PFSK-1 (cell line): ENCODE measurements around the gene DNTTIP2.

Experiments
- FOXP2 ChIP-seq: optimal IDR thresholded peaks from 2 replicates; pipeline ENCODE3; 2011; ENCODE audit warnings: borderline replicate concordance, control low read depth, inconsistent platforms; ENCODE audit not compliant: insufficient read depth; ENCODE audit errors: extremely low read length, extremely low read depth
- POLR2AphosphoS5 ChIP-seq: IDR thresholded peaks from 2 replicates; pipeline ENCODE4 v1.6.1; 2012; ENCODE audit warnings: low read depth, mild to moderate bottlenecking, control low read depth, low read length, moderate library complexity
- REST ChIP-seq, 2 experiments: IDR thresholded peaks; 2 replicates each; pipeline versions ENCODE4 v1.6.1 to v1.8.0; 2011 to 2012; ENCODE audit warnings: low read depth in 2 of 2, low read length in 2 of 2, control low read depth in 1 of 2, inconsistent platforms in 1 of 2, mild to moderate bottlenecking in 1 of 2, moderate library complexity in 1 of 2; ENCODE audit not compliant: insufficient read depth in 1 of 2
- SIN3A ChIP-seq: IDR thresholded peaks from 2 replicates; pipeline ENCODE4 v1.6.1; 2012; ENCODE audit warnings: mild to moderate bottlenecking, low read length, moderate library complexity, borderline replicate concordance; ENCODE audit not compliant: insufficient read depth
- TAF1 ChIP-seq: IDR thresholded peaks from 2 replicates; pipeline ENCODE4 v1.6.1; 2012; ENCODE audit warnings: low read length, control low read depth, borderline replicate concordance; ENCODE audit not compliant: insufficient read depth

Gene DNTTIP2

GRCh38 chr1:93864175-93864574, 14.8 kb downstream of the DNTTIP2 start:
- TF ChIP-seq REST (IDR thresholded peaks at IDR 0.05; ENCODE audit: insufficient read depth in 1 of 2, low read depth in 2 of 2, low read length in 2 of 2) (no peak), FOXP2 (no peak), SIN3A (no peak), POLR2AphosphoS5 (no peak), TAF1 (no peak)

GRCh38 chr1:93853940-93854339, 25.1 kb downstream of the DNTTIP2 start:
- no peak for TF ChIP-seq POLR2AphosphoS5
- no peak for TF ChIP-seq REST (IDR thresholded peaks at IDR 0.05; ENCODE audit: insufficient read depth in 1 of 2, low read depth in 2 of 2, low read length in 2 of 2)
- no peak for TF ChIP-seq TAF1
- no peak for TF ChIP-seq SIN3A
- TF ChIP-seq FOXP2: no peak

- TF ChIP-seq FOXP2: no peak
- no peak for TF ChIP-seq TAF1
- no peak for TF ChIP-seq SIN3A
- no peak for TF ChIP-seq REST (IDR thresholded peaks at IDR 0.05; ENCODE audit: insufficient read depth in 1 of 2, low read depth in 2 of 2, low read length in 2 of 2)
- TF ChIP-seq POLR2AphosphoS5: no peak
Observed at GRCh38 chr1:93851878-93852277, 27.1 kb downstream of the DNTTIP2 start.

- TF ChIP-seq POLR2AphosphoS5: no peak
- TF ChIP-seq TAF1: no peak
- no peak for TF ChIP-seq REST (IDR thresholded peaks at IDR 0.05; ENCODE audit: insufficient read depth in 1 of 2, low read depth in 2 of 2, low read length in 2 of 2)
- TF ChIP-seq SIN3A: no peak
- no peak for TF ChIP-seq FOXP2
Observed at GRCh38 chr1:93851327-93851712, 27.7 kb downstream of the DNTTIP2 start.
